Natural killer cell treated with Interleukin-12 subunit alpha and Interleukin-12 subunit beta and Interleukin-15 and Interleukin-18, amount 100 ng/mL, for 72 hours (primary cell): ENCODE measurements around the gene ZDHHC24. TPM values are rescaled to one million over a fixed set of nuclear protein-coding genes. Genes with fewer than 3 reads are reported as not detected.
A peak's percentile ranks its signal among the peaks of the same experiment; 100 is the strongest.

ENCODE experiments used
- ATAC-seq, 2 donors: fragments of 150-1000 bp; cut with Tn5 transposase in 1 of 2; sonication (Bioruptor Pico), chemical (Tn5 transposase) in 1 of 2; 2 replicates each; pipeline ENCODE4 v1.10.0; 2021
- DNase-seq: peaks from one replicate; pipeline ENCODE4 v3.0.0; 2022; ENCODE audit warnings: low spot score
- H3K27ac Mint-ChIP-seq, 2 donors: 1 replicate in 1 of 2; 2 replicates in 1 of 2; pipeline ENCODE4 v1.8.0; 2022; ENCODE audit warnings: mixed read lengths in 2 of 2, mild to moderate bottlenecking in 1 of 2, moderate library complexity in 1 of 2
- H3K27me3 Mint-ChIP-seq, 2 donors: 1 replicate in 1 of 2; 2 replicates in 1 of 2; pipeline ENCODE4 v1.8.0; 2022; ENCODE audit warnings: mixed read lengths in 2 of 2
- H3K36me3 Mint-ChIP-seq: one replicate; pipeline ENCODE4 v1.8.0; 2022; ENCODE audit warnings: mixed read lengths
- H3K4me1 Mint-ChIP-seq, 2 donors: 1 replicate in 1 of 2; 2 replicates in 1 of 2; pipeline ENCODE4 v1.8.0; 2022; ENCODE audit warnings: low read depth in 2 of 2, mixed read lengths in 2 of 2, mild to moderate bottlenecking in 1 of 2
- H3K4me3 Mint-ChIP-seq: one replicate; pipeline ENCODE4 v1.8.0; 2022; ENCODE audit warnings: mixed read lengths
- H3K9me3 Mint-ChIP-seq: 2 replicates; pipeline ENCODE4 v1.8.0; 2022; ENCODE audit warnings: mixed read lengths
- total RNA-seq, 2 donors: library from RNA; stranded (reverse); gene quantifications; one replicate each; pipeline ENCODE4 v1.2.3, GENCODE V29; 2022

Gene ZDHHC24
- total RNA-seq, 2 donors from 2014 or later = 15.9 to 19.5 TPM

DNA sequence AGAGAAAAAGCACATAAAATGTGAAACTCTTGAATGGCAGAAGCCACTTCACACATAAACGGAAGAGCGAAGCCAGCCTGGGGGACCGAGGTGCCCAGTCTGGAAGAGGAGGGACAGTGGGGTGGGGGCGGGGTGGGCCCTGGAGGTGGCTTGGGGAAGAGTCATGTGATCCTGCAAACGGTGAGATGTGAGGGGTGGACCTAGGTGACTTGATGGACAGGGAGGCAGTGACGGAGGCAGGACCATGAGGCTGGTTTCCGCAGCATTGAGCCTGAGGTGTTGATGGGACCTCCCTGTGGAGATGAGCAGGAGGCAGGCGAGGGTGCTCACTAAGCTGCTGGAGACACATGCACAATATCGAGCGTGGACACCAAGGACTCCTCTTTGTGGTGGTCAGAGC is 16.8 kb downstream of the ZDHHC24 start:
- H3K36me3 Mint-ChIP-seq = no peaks in the 10 kb centered on the region
- H3K4me1 Mint-ChIP-seq = peaks cover 5 to 12% of the 10 kb centered on the region in 2 donors

DNA sequence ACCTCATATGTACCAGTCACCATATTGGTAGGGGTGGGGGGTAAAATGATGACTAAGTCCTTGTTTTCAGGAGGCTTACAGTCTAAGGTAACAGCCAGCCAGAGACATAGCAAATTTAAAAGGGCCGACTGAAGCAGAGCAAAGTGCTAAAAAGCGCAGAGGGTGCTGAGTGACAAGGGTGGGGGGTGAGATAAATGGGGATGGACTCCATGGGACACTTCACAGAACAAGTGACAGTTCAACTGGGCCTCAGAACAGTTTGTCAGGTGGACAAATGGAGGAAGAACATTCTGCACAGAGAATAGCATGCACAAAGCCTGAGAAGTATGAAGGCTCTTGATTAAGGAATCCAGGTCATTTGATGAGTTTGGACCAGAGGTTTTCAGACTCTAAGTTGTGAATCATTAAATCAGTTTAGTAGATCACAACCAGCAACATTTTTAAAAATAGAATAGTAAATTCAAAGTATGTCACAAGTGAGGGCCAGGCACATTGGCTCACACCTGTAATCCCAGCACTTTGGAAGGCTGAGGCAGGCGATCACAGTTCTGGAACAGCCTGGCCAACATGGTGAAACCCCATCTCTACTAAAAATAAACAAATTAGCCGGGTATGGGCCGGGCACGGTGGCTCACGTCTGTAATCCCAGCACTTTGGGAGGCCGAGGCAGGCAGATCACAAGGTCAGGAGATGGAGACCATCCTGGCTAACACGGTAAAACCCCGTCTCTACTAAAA is 21.4 kb downstream of the ZDHHC24 start:
- ATAC-seq (no peak), DNase-seq (no peak)
- Mint-ChIP-seq H3K4me1 (no peaks in the 10 kb centered on the region), H3K9me3 (no peaks in the 10 kb centered on the region), H3K36me3 (peaks cover 11% of the 10 kb centered on the region), H3K27ac (no peak overlapping the region), H3K4me3 (no peak overlapping the region), H3K27me3 (no peaks in the 10 kb centered on the region)

More for the DNA sequence above, 16.8 kb downstream of the ZDHHC24 start:
- DNase-seq (no peak), ATAC-seq (no peak)
- Mint-ChIP-seq H3K27ac (no peak overlapping the region), H3K9me3 (no peaks in the 10 kb centered on the region), H3K27me3 (no peaks in the 10 kb centered on the region), H3K4me3 (no peak overlapping the region)

DNA sequence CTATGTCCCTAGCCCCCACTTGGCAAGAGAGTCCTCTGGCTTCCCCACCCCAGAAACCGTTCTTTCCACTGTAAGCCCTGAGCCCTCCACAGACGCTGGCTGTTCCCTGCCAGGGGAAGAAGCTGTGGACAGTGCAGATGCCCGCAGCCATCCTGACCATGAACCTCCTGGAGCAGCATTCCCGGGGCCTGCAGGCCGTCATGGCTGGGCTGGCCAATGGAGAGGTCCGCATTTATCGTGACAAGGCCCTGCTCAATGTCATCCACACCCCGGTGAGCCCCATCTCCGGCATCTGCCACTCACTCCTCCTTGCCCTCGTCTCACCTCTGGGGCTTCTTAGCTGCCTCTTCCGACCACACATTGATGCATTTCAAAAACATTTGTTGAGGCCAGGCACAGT is 22.2 kb downstream of the ZDHHC24 start:
- DNase-seq (no peak), ATAC-seq (no peak)
- Mint-ChIP-seq H3K36me3 (peaks cover 11% of the 10 kb centered on the region), H3K4me1 (no peaks in the 10 kb centered on the region), H3K4me3 (no peak overlapping the region), H3K27me3 (no peaks in the 10 kb centered on the region), H3K27ac (no peak overlapping the region), H3K9me3 (no peaks in the 10 kb centered on the region)

DNA sequence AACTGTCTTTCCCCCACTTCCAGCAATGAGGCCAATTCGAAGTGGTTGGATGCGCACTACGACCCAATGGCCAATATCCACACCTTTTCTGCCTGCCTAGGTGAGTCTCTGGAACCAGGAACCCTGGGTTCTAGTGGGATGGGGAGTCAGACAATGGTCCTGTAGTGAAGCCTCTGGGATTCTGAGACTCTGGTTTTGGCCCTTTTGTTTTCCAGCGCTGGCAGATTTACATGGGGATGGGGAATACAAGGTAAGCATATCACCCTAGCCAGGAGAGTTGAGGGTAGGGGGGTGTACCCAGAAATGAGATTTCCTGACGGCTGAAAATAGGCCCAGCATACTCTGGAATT is 34.9 kb downstream of the ZDHHC24 start:
- Mint-ChIP-seq H3K27me3 (no peaks in the 10 kb centered on the region), H3K36me3 (peaks cover 5% of the 10 kb centered on the region), H3K4me1 (peaks cover 8 to 10% of the 10 kb centered on the region in 2 donors), H3K4me3 (peak overlapping the region; percentile 92), H3K9me3 (no peaks in the 10 kb centered on the region), H3K27ac (peak overlapping the region; percentile 41 to 52)
- ATAC-seq (no peak), DNase-seq (no peak)

DNA sequence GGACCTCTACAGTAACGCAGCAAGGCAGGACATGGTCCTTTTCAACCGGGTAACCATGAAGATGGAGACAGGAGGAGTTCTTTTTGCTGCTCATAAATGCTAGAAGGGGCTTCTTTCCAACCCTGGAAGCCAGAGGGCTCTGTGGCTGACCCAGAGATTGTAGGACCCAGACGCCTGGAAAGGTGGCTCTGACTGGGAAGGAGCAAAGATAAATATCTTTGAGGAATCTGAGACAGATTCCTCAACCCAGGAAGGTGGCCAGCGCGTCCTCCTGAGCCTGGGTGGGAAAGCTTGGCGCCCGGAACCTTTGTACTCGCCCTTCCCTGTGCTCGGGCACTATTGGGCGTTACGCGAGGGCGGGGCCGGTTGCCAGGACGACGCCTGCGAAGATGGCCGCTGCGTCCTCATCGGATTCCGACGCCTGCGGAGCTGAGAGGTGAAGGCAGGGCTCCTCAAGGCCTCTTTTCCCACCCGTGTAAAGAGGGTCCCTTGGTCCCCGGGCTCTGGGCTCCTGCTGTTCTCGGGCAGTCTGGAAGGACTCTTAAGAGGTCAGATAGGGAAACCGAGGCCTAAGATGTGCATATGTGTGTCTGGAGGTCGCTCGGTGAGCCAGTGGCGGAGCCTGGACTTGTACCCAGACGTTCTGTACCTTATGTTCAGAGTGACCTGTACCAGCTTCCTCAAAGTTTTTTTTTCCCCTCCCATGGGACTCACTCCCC is 35.4 kb downstream of the ZDHHC24 start, which contains the start of gene BBS1:
BBS1 (plus strand) TSS at position 365 of the 719 bp plus-strand sequence; CDS start at position 390, 25 bp downstream.
- Mint-ChIP-seq H3K4me1 (peaks cover 8 to 10% of the 10 kb centered on the region in 2 donors), H3K27me3 (no peaks in the 10 kb centered on the region), H3K4me3 (peak within 1 kb of the TSS; percentile 92), H3K27ac (peak within 1 kb of the TSS; percentile 41 to 52), H3K36me3 (peaks cover 5% of the 10 kb centered on the region), H3K9me3 (no peaks in the 10 kb centered on the region)
- DNase-seq = peak; percentile 87
- ATAC-seq = peak; percentile 94 to 96

DNA sequence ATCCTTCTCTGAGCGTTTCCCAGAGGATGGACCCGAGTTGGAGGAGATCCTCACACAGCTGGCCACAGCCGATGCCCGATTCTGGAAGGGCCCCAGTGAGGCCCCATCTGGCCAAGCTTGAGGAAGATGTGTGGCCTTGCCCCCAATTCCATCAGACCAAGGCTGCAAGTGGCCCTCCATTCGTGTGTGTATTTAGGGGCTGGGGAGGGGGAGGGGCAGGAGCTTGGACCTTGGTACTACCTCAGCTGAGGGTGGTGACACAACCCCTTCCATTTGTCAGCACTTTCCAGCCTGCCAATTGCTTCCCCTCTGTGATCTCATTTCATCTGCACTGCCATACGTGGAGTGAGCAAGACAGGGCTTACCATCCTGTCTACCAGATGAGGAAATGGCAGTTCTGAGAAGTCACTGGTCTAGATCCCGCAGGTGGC is 36.7 kb downstream of the ZDHHC24 start:
- Mint-ChIP-seq H3K4me3 (no peak overlapping the region), H3K36me3 (peaks cover 5% of the 10 kb centered on the region), H3K27ac (no peak overlapping the region), H3K27me3 (no peaks in the 10 kb centered on the region), H3K9me3 (no peaks in the 10 kb centered on the region), H3K4me1 (peaks cover 8 to 10% of the 10 kb centered on the region in 2 donors)
- no peak for ATAC-seq
- DNase-seq = no peak

DNA sequence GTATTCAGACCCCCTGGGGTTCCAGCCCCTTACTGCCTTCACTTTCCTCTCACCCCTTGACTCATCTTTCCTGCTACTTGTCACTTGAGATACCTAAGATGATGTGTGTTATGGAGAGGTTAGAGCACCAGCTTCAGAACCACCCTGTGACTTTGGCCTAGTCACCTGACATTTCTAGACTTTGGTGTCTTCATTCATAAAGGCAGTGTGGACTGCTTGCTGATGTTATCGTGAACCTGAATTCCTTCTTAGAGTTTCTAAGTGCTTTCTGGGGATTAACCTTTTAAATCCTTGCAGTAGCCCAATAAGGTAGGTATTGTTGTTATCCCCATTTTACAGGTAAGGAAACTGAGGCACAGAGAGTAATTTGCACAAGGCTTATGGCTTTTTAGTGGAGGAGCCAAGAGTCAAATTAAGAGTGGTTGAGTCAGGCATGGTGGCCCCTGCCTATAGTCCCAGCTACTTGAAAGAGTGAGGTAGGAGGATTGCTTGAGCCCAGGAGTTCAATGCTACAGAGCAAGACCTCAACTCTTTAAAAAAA is 40.5 kb downstream of the ZDHHC24 start:
- no peak overlapping the region for H3K27ac Mint-ChIP-seq
- no peak for ATAC-seq
- no peak for DNase-seq
- H3K36me3 Mint-ChIP-seq = peaks cover 5% of the 10 kb centered on the region
- H3K27me3 Mint-ChIP-seq = no peaks in the 10 kb centered on the region
- H3K9me3 Mint-ChIP-seq = no peaks in the 10 kb centered on the region
- no peak overlapping the region for H3K4me3 Mint-ChIP-seq
- H3K4me1 Mint-ChIP-seq = no peaks in the 10 kb centered on the region

DNA sequence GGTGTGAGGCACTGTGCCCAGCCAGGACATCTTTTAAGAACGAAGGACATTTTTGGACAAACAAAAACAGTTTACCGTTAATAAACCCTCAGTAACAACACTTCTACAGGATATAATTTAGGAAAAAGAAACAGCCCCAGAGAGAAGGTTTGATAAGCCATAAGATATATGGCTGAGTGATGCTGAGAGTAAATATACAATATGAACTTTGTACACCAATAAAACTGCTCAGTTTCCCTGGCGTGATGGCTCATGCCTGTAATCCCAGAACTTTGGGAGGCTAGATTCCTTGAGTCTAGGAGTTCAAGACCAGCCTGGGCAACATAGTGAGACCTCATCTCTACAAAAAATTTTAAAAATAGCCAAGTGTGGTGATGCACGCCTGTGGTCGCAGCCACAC is 47.3 kb downstream of the ZDHHC24 start:
- DNase-seq = no peak
- Mint-ChIP-seq H3K9me3 (no peaks in the 10 kb centered on the region), H3K27me3 (no peaks in the 10 kb centered on the region), H3K4me3 (no peak overlapping the region), H3K27ac (no peak overlapping the region), H3K4me1 (no peaks in the 10 kb centered on the region), H3K36me3 (no peaks in the 10 kb centered on the region)
- no peak for ATAC-seq

DNA sequence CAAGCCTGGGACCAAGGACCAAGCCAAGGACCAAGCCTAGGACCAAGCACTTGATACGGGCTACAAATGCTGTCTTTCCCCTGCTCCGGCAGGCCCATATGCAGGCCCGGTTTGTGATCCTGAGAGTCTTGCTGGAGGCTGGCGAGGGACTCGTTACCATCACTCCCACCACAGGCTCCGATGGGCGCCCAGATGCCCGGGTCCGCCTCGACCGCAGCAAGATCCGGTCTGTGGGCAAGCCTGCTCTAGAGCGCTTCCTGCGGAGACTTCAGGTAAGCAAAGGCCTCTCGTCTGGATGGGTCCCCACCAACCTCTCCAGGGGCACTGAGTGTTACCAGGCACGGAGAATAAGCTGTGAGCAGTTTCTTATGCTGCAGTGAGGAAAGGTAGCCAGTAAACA is 48.6 kb downstream of the ZDHHC24 start:
- DNase-seq (no peak), ATAC-seq (no peak)
- H3K27me3 Mint-ChIP-seq = no peaks in the 10 kb centered on the region
- no peaks in the 10 kb centered on the region for H3K9me3 Mint-ChIP-seq
- no peaks in the 10 kb centered on the region for H3K36me3 Mint-ChIP-seq
- no peak overlapping the region for H3K4me3 Mint-ChIP-seq
- H3K27ac Mint-ChIP-seq = no peak overlapping the region
- H3K4me1 Mint-ChIP-seq = peaks cover 0 to 3% of the 10 kb centered on the region in 2 donors

DNA sequence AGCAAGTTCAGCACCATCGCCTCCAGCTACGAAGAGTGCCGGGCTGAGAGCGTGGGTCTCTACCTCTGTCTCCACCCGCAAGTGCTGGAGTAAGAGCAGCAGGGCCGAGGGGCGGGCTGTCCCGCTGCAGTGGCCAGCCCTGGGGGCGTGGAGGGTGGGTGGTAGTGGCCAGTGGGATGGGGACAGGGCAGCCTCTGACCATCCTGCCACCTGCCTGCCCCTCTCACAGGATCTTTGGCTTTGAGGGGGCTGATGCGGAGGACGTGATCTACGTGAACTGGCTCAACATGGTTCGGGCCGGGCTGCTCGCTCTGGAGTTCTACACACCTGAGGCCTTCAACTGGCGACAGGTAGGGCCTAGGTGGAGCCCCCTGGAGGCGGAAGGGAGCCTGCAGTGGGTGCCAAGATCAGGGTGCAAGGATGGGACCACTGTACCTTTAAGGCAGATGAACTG is 50.4 kb downstream of the ZDHHC24 start:
- H3K36me3 Mint-ChIP-seq = no peaks in the 10 kb centered on the region
- H3K27me3 Mint-ChIP-seq = no peaks in the 10 kb centered on the region
- H3K9me3 Mint-ChIP-seq = no peaks in the 10 kb centered on the region
- no peak overlapping the region for H3K4me3 Mint-ChIP-seq
- no peak for DNase-seq
- peaks cover 0 to 3% of the 10 kb centered on the region in 2 donors for H3K4me1 Mint-ChIP-seq
- no peak overlapping the region for H3K27ac Mint-ChIP-seq
- ATAC-seq = no peak

DNA sequence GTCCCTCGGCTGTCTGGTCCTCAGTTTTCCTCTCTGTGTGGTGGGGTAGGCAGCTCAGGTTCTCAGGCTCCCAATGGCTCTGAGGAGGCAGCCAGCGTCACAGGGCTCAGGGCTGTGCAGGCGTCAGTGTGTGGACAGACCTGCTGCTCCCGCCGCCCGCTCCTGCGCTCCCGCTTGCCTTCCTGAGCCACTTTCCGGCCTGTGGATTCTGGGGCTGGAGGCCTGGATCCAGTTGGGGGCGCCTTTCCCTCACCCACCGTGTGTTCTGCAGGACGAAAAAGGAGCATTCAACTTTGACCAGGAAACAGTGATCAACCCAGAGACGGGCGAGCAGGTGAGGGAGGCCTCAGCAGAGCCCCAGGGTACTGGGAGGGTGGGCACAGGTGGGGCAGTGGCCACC is 50.9 kb downstream of the ZDHHC24 start:
- Mint-ChIP-seq H3K4me1 (peaks cover 0 to 3% of the 10 kb centered on the region in 2 donors), H3K36me3 (no peaks in the 10 kb centered on the region), H3K4me3 (no peak overlapping the region), H3K9me3 (no peaks in the 10 kb centered on the region), H3K27ac (no peak overlapping the region), H3K27me3 (no peaks in the 10 kb centered on the region)
- DNase-seq = no peak
- ATAC-seq = no peak

DNA sequence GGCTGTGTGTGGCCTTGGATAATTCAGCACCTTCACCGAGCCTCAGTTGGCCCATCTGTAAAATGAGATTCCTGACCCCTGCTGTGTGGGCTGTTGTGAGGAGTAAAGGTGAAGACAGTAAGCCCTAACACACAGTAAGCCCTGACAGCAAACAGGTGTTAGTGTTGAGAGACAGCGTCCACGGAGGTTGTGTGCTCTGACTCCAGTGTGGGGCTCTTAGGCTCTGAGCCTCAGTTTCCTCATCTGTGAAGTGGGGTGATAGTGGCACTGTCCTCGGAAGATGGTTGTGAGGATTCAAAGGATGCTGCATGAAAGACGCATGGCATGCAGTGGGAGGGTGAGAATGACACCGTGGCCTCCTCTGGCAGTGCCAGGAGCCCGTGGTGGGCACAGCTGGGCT is 51.4 kb downstream of the ZDHHC24 start:
- H3K27ac Mint-ChIP-seq = no peak overlapping the region
- H3K27me3 Mint-ChIP-seq = no peaks in the 10 kb centered on the region
- H3K36me3 Mint-ChIP-seq = no peaks in the 10 kb centered on the region
- no peak overlapping the region for H3K4me3 Mint-ChIP-seq
- H3K9me3 Mint-ChIP-seq = no peaks in the 10 kb centered on the region
- H3K4me1 Mint-ChIP-seq = peaks cover 0 to 3% of the 10 kb centered on the region in 2 donors
- ATAC-seq = no peak
- DNase-seq = no peak

DNA sequence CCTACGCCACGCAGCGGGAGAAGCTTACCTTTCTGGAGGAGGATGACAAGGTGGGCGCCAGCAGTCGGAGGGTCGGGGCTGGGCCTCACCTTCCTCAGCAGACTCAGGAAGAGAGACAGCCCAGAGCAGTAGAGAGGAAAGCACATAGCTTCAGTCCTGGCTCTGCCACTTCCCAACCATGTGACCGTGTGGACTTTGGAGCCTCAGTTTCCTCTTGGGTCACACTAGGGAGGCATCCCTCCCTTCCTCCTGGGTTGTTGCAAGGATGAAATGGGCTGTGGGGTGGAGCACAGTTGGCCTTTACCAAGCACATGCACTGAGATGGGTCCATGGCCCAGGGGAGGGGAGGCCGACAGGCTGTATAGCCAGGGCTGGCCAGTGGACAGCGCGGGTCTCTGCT is 52.7 kb downstream of the ZDHHC24 start:
- H3K9me3 Mint-ChIP-seq = no peaks in the 10 kb centered on the region
- ATAC-seq (no peak), DNase-seq (no peak)
- H3K27me3 Mint-ChIP-seq = no peaks in the 10 kb centered on the region
- H3K4me3 Mint-ChIP-seq = no peak overlapping the region
- peaks cover 0 to 3% of the 10 kb centered on the region in 2 donors for H3K4me1 Mint-ChIP-seq
- H3K27ac Mint-ChIP-seq = no peak overlapping the region
- no peaks in the 10 kb centered on the region for H3K36me3 Mint-ChIP-seq
